ENCODE data around the gene MGAT3.

The MGAT3 gene

GRCh38 chr22:39427751-39428596 lies 28.8 kb upstream of the MGAT3 start:
- DNase-seq (ENCODE audit: low spot score) = no peak
- in situ Hi-C loops (cut with MboI; ENCODE audit: low sequenced_read_pairs, unreplicated experiment) = no loop called here
- TF ChIP-seq, protein P1, sequence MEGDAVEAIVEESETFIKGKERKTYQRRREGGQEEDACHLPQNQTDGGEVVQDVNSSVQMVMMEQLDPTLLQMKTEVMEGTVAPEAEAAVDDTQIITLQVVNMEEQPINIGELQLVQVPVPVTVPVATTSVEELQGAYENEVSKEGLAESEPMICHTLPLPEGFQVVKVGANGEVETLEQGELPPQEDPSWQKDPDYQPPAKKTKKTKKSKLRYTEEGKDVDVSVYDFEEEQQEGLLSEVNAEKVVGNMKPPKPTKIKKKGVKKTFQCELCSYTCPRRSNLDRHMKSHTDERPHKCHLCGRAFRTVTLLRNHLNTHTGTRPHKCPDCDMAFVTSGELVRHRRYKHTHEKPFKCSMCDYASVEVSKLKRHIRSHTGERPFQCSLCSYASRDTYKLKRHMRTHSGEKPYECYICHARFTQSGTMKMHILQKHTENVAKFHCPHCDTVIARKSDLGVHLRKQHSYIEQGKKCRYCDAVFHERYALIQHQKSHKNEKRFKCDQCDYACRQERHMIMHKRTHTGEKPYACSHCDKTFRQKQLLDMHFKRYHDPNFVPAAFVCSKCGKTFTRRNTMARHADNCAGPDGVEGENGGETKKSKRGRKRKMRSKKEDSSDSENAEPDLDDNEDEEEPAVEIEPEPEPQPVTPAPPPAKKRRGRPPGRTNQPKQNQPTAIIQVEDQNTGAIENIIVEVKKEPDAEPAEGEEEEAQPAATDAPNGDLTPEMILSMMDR (IDR thresholded peaks at IDR 0.05; ENCODE audit: borderline replicate concordance, control extremely low read depth, extremely low read depth, insufficient read depth, missing control alignments) = no peak

DNA sequence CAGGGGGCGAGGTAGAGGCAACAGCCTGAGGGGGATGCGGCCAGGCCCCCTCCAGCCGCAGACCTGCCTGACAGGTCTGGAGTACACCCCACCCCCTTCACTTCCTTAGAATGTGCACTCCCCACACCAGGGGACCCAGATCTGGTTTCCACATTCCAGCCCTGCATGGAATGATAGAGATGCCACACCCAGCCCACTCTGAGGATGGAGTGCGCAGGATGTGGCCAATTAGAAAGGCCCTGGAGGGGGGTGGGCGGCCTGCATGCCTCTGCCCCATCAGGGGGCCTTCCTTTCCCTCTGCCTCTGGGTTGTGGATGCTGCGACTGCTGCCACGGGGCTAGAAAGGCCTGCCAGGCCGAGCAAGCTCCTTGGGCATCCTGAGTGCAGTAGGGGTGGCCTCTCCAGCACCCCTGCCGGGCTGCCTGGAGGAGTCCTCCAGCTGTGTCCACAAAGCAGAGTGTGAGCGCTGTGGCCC lies 28.2 kb upstream of the MGAT3 start:
- TF ChIP-seq, protein P1 (IDR thresholded peaks at IDR 0.05; ENCODE audit: borderline replicate concordance, control extremely low read depth, extremely low read depth, insufficient read depth, missing control alignments) = no peak
- in situ Hi-C loops (cut with MboI; ENCODE audit: low sequenced_read_pairs, unreplicated experiment) = no loop called here
- no peak for DNase-seq (ENCODE audit: low spot score)

- DNase-seq (ENCODE audit: low spot score) = no peak
Observed at GRCh38 chr22:39429186-39429585, 27.6 kb upstream of the MGAT3 start.

GRCh38 chr22:39429916-39430575 lies 26.8 kb upstream of the MGAT3 start:
- TF ChIP-seq, protein P1 (IDR thresholded peaks at IDR 0.05; ENCODE audit: borderline replicate concordance, control extremely low read depth, extremely low read depth, insufficient read depth, missing control alignments) = no peak
- DNase-seq (ENCODE audit: low spot score) = no peak
- in situ Hi-C loops (cut with MboI; ENCODE audit: low sequenced_read_pairs, unreplicated experiment) = no loop called here

More at GRCh38 chr22:39429186-39429585, 27.6 kb upstream of the MGAT3 start:
- TF ChIP-seq, protein P1 (IDR thresholded peaks at IDR 0.05; ENCODE audit: borderline replicate concordance, control extremely low read depth, extremely low read depth, insufficient read depth, missing control alignments) = no peak
- in situ Hi-C loops (cut with MboI; ENCODE audit: low sequenced_read_pairs, unreplicated experiment) = no loop called here

GRCh38 chr22:39430576-39431150 lies 26.1 kb upstream of the MGAT3 start:
- in situ Hi-C loops (cut with MboI; ENCODE audit: low sequenced_read_pairs, unreplicated experiment) = no loop called here
- TF ChIP-seq, protein P1 (IDR thresholded peaks at IDR 0.05; ENCODE audit: borderline replicate concordance, control extremely low read depth, extremely low read depth, insufficient read depth, missing control alignments) = no peak
- DNase-seq (ENCODE audit: low spot score) = no peak

DNA sequence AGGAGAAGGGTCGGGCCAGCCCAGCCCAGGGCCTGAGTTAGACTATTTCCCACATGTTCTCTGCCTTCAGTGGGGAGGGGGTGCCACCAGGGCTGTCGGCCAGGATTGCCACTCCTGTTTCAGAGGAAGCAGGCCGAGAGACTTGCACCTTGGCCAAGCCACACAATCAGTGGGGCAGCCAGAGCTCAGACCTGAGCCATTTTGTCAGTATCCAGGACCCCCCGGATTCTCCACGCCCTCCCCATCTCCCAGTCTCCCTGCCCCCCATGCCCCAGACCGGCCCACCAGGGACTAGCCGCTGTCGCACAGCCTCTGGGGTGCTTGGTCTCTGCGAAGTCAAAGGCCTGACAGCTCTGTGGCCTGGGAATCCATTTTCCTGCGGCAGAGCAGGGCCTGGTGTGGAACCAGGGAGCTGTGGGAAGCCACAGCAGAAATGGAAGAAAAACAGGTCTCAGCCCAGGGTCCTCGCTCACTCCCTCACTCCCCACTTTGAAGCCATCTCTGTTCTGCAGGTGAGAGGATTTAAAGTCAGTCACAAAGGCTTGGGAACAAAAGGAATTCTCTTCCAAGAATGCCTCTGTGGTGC lies 25.5 kb upstream of the MGAT3 start:
- in situ Hi-C loops (cut with MboI; ENCODE audit: low sequenced_read_pairs, unreplicated experiment) = no loop called here
- TF ChIP-seq, protein P1 (IDR thresholded peaks at IDR 0.05; ENCODE audit: borderline replicate concordance, control extremely low read depth, extremely low read depth, insufficient read depth, missing control alignments) = no peak
- DNase-seq (ENCODE audit: low spot score) = no peak

Measured in GM13976 (cell line).